SK-N-MC (cell line): Measurements from ENCODE around the gene XRCC4.

ENCODE experiments used
- DNase-seq: peaks from one replicate; pipeline ENCODE4 v3.0.0-alpha.2; 2011; ENCODE audit warnings: low read depth, low spot score
- H3K27ac ChIP-seq: fragments of 200-600 bp; sonication (generic); 2 replicates; pipeline ENCODE4 v1.5.1; 2016; ENCODE audit warnings: mixed run types
- H3K36me3 ChIP-seq: fragments of 200-600 bp; sonication (generic); 2 replicates; pipeline ENCODE4 v1.6.1; 2017; ENCODE audit warnings: antibody characterized with exemption, low read length, mixed read lengths; ENCODE audit not compliant: insufficient read depth
- H3K4me3 ChIP-seq: fragments of 200-600 bp; sonication (generic); 2 replicates; pipeline ENCODE4 v1.5.1; 2016
- H3K9ac ChIP-seq: fragments of 200-600 bp; sonication (generic); 2 replicates; pipeline ENCODE4 v1.8.0; 2017; ENCODE audit warnings: mixed run types, mixed read lengths; ENCODE audit not compliant: insufficient read length
- H3K9me3 ChIP-seq: fragments of 200-600 bp; sonication (generic); 2 replicates; pipeline ENCODE4 v1.6.1; 2017; ENCODE audit warnings: low read depth, mild to moderate bottlenecking, antibody characterized with exemption, low read length, moderate library complexity, mixed read lengths
- EZH2 ChIP-seq: fragments of 200-600 bp; sonication (generic); IDR thresholded peaks from one replicate; pipeline ENCODE4 v1.6.1; 2017; ENCODE audit warnings: antibody characterized with exemption
- FOXP2 ChIP-seq: optimal IDR thresholded peaks from 2 replicates; pipeline ENCODE3; 2011; ENCODE audit warnings: mild to moderate bottlenecking, moderate library complexity; ENCODE audit not compliant: insufficient read depth; ENCODE audit errors: extremely low read length, control extremely low read depth
- POLR2AphosphoS5 ChIP-seq: IDR thresholded peaks from 2 replicates; pipeline ENCODE4 v1.6.1; 2012; ENCODE audit warnings: mild to moderate bottlenecking, low read depth, low read length, borderline replicate concordance

The XRCC4 gene

GRCh38 chr5:83363886-83364275, 286.5 kb downstream of the XRCC4 start:
- TF ChIP-seq FOXP2 (no peak), POLR2AphosphoS5 (no peak), EZH2 (no peak)
- no peak for DNase-seq
- no peaks in the 10 kb centered on the region for H3K9me3 ChIP-seq
- no peak overlapping the region for H3K4me3 ChIP-seq
- no peak overlapping the region for H3K9ac ChIP-seq
- no peaks in the 10 kb centered on the region for H3K36me3 ChIP-seq
- no peak overlapping the region for H3K27ac ChIP-seq

DNA sequence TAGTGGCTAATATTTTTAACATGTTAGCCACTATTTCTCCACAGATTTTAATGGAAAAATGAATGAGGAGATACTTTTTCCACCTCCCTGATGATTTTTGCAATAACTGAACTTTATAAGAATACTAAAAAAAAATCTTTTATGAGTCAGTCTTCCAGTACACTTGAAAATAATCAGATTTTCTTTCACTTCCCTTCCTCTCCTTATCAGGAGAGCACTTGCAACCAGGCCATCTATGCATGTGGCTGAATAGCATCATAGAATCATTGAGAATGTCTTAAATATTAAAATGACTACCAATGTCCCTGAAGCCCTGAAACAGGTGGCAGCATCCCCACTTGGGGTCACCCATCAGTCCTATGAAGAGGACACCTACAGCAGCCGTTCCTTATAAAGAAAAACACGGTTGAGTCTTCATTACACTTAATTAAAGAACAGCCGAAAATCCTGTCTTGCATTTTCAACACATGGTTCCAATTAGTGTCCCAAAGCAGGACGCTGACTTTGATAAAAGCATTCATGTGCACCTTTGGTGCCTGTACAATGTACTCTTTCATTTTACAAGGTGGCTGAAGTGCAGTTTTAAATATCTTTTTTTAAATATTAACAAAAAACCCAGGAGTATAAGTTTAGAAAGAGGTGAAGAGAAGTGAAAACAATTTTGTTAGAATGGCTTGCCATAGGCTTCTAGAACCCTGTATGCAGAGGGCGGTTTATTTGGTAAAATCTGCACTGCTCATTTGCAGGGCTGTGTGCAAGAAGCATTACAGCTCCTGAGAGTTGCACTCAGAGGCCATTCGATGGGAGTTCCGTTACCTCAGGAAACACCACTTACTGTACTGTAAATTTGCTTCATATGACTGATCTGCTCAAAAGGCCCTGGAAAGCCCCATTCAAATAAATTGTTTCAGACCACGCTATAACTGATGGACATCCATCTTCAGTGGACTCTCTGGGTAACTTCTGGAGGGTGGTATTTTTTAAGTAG, 287.3 kb downstream of the XRCC4 start:
- Histone ChIP-seq H3K36me3 (no peaks in the 10 kb centered on the region), H3K9me3 (no peaks in the 10 kb centered on the region), H3K9ac (no peak overlapping the region), H3K4me3 (no peak overlapping the region), H3K27ac (no peak overlapping the region)
- TF ChIP-seq FOXP2 (no peak), EZH2 (no peak), POLR2AphosphoS5 (no peak)
- no peak for DNase-seq

GRCh38 chr5:83368319-83368718, 291.0 kb downstream of the XRCC4 start:
- no peak for DNase-seq
- Histone ChIP-seq H3K27ac (no peak overlapping the region), H3K4me3 (no peak overlapping the region), H3K9ac (no peak overlapping the region), H3K36me3 (no peaks in the 10 kb centered on the region), H3K9me3 (no peaks in the 10 kb centered on the region)
- no peak for TF ChIP-seq FOXP2
- no peak for TF ChIP-seq EZH2

DNA sequence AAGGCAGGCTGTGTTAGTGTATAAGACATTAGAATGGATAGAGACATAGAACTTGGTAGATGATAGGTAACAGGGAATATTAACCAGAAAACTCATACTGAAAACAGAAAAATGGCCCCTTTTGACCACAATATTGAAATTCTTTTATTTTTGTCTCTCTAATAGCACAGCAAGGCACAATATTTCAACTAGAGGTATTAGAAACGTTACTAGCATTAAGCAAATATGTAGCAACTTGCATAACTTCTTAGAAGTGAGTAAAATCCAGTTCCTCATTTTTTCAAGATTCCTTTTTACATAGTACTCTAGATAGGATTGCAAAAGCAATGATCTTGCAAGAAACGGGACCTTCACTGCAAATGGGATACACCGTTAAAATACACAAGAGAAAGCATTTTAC, 291.5 kb downstream of the XRCC4 start:
- DNase-seq, result no peak
- no peak overlapping the region for H3K9ac ChIP-seq
- TF ChIP-seq FOXP2, result no peak
- no peak for TF ChIP-seq POLR2AphosphoS5
- no peak for TF ChIP-seq EZH2
- H3K4me3 ChIP-seq, result no peak overlapping the region
- H3K36me3 ChIP-seq, result no peaks in the 10 kb centered on the region
- H3K27ac ChIP-seq, result no peak overlapping the region
- no peaks in the 10 kb centered on the region for H3K9me3 ChIP-seq

GRCh38 chr5:83370957-83371356, 293.6 kb downstream of the XRCC4 start:
- no peak for TF ChIP-seq EZH2
- no peak for TF ChIP-seq POLR2AphosphoS5
- TF ChIP-seq FOXP2, result no peak

GRCh38 chr5:83371726-83372125, 294.4 kb downstream of the XRCC4 start:
- H3K9me3 ChIP-seq, result no peaks in the 10 kb centered on the region
- no peaks in the 10 kb centered on the region for H3K36me3 ChIP-seq
- TF ChIP-seq POLR2AphosphoS5 (no peak), FOXP2 (no peak), EZH2 (no peak)
- H3K9ac ChIP-seq, result no peak overlapping the region
- DNase-seq, result no peak
- no peak overlapping the region for H3K4me3 ChIP-seq
- H3K27ac ChIP-seq, result no peak overlapping the region

More at GRCh38 chr5:83370957-83371356, 293.6 kb downstream of the XRCC4 start:
- no peak overlapping the region for H3K4me3 ChIP-seq
- no peak for DNase-seq
- H3K9me3 ChIP-seq, result no peaks in the 10 kb centered on the region
- no peak overlapping the region for H3K9ac ChIP-seq
- no peak overlapping the region for H3K27ac ChIP-seq
- no peaks in the 10 kb centered on the region for H3K36me3 ChIP-seq

DNA sequence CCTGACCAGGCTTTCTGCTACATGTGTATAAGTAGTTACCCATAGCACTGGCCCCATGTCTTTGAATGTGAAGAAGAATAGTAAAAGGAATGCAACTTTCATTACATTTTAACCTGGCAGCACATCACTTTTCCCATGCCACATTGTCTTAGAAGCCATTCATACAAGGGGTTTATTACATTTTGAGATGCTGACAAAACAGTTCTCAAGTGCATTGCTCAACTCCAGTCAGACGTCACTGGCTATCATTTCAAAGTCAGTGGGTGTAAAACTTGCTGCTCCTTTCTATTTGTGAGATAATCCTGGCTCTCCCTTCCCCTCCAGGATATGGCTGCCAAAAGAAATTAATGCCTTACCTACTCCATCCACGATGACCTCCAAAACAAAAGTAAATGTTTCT, 297.2 kb downstream of the XRCC4 start:
- Histone ChIP-seq H3K9me3 (no peaks in the 10 kb centered on the region), H3K36me3 (no peaks in the 10 kb centered on the region), H3K9ac (no peak overlapping the region), H3K4me3 (no peak overlapping the region), H3K27ac (no peak overlapping the region)
- TF ChIP-seq FOXP2, result no peak
- TF ChIP-seq POLR2AphosphoS5, result no peak
- no peak for TF ChIP-seq EZH2
- DNase-seq, result no peak

DNA sequence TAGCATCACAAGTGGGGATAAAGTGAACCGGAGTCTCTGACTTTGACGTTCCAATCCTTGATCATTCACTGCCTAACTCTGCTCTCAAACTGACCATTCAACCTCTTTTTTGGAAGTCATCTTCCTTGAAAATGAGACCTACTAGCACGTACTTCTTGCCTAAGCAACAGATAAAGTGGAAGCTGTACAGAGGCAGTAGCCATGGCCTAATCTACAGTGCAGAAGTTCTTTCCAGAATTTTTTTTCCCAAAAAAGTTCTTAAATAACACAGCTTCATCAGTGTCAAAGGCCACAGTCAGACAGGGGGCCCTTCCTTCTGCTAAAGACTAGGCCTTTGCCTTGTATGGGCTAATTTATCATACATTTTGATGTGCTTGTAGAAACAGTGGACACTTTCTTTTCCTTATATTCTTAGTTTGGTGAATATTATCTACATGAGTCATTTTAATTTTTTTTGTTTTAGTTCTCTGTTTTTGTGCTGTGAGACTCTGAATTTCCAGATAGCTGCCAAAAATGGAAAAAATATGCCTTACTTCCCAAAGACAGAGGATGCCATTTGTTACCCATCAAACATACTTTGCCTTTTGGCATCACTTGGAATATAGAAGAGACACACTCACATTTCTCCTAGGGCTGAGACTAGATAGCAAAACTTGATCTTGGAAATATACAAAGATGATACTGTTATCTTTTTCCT, 297.9 kb downstream of the XRCC4 start:
- no peak for DNase-seq
- no peak overlapping the region for H3K4me3 ChIP-seq
- H3K9me3 ChIP-seq, result no peaks in the 10 kb centered on the region
- no peak overlapping the region for H3K9ac ChIP-seq
- H3K36me3 ChIP-seq, result no peaks in the 10 kb centered on the region
- TF ChIP-seq FOXP2, result no peak
- no peak for TF ChIP-seq POLR2AphosphoS5
- TF ChIP-seq EZH2, result no peak
- no peak overlapping the region for H3K27ac ChIP-seq
